Activated CD8-positive, alpha-beta T cell treated with anti-CD3 and anti-CD28 coated beads for 36 hours (primary cell): ENCODE results near the gene UBASH3B. TPM values are rescaled to one million over a fixed set of nuclear protein-coding genes. Genes with fewer than 3 reads are reported as not detected.

Experiments
- ATAC-seq: fragments of 200-7000 bp; cut with Tn5 transposase; one replicate; pipeline ENCODE4 v1.10.0; 2021; ENCODE audit warnings: mild to moderate bottlenecking, moderate library complexity
- CTCF ChIA-PET: fragments of 350-600 bp; sonication (Branson Sonifier 250); formaldehyde crosslinking; loops from one replicate; lab custom pipeline; 2021; ENCODE audit warnings: antibody characterized with exemption; lab: Charles Lee
- POLR2A ChIA-PET: fragments of 350-600 bp; sonication (Branson Sonifier 250); formaldehyde crosslinking; loops from one replicate; lab custom pipeline; 2021; ENCODE audit warnings: antibody characterized with exemption; lab: Charles Lee
- DNase-seq: peaks from one replicate; pipeline ENCODE4 v3.0.0-alpha.2; 2020
- H3K27ac Mint-ChIP-seq: one replicate; pipeline ENCODE4 v1.8.0; 2021; ENCODE audit warnings: mild to moderate bottlenecking, mixed read lengths
- H3K27me3 Mint-ChIP-seq: one replicate; pipeline ENCODE4 v1.8.0; 2021; ENCODE audit warnings: mixed read lengths
- H3K36me3 Mint-ChIP-seq: one replicate; pipeline ENCODE4 v1.8.0; 2021; ENCODE audit warnings: low read depth, mixed read lengths
- H3K4me1 Mint-ChIP-seq: one replicate; pipeline ENCODE4 v1.8.0; 2021; ENCODE audit warnings: low read depth, mixed read lengths
- H3K4me3 Mint-ChIP-seq: one replicate; pipeline ENCODE4 v1.8.0; 2021; ENCODE audit warnings: mild to moderate bottlenecking, moderate library complexity, mixed read lengths
- H3K9me3 Mint-ChIP-seq: one replicate; pipeline ENCODE4 v1.8.0; 2021; ENCODE audit warnings: mixed read lengths
- CTCF ChIP-seq: fragments of 200-600 bp; IDR thresholded peaks from one replicate; pipeline ENCODE4 v1.8.0; 2022; ENCODE audit warnings: antibody characterized with exemption, mild to moderate bottlenecking
- intact Hi-C: fragments of 100-400 bp; cut with micrococcal nuclease; formaldehyde crosslinking; loops from one replicate; pipeline ENCODE4 v1.10.0; 2022
- total RNA-seq, 2 experiments: library from RNA; stranded (reverse); gene quantifications; one replicate each; pipeline ENCODE4 v1.2.3, GENCODE V29; 2021

UBASH3B gene
- total RNA-seq, 2 experiments from 2014 or later = 36.1 to 40.6 TPM

DNA sequence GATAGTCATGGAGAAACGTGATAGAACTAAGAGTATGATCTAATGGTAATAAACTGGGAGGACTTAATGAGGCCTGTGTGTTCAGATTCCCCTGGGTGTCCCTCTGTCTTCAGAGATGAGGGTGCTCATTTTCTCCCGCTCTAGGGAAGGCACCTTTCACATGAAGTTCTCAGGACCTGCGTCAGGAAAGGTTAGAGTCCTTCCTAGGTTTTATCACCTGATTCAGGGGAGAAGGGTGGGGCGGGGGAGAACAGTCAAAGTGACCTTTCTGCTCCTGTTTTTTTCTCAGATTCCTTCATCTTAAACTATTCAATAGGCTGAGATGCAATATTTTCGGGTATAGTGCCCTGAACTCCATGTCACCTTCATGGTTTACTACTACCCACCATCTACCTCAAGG lies 160.4 kb downstream of the UBASH3B start:
- ATAC-seq = no peak
- H3K9me3 Mint-ChIP-seq = peaks cover 19% of the 10 kb centered on the region
- H3K27me3 Mint-ChIP-seq = no peaks in the 10 kb centered on the region
- H3K27ac Mint-ChIP-seq = no peak overlapping the region
- CTCF ChIA-PET = interaction anchor here (0.8 to 7.3 kb wide), 7 partner anchors 20 to 187 kb away, joined by 3 to 108 read pairs (median 9); no protein-coding TSS in a partner anchor
- DNase-seq = no peak
- no peak for TF ChIP-seq CTCF
- H3K4me1 Mint-ChIP-seq = peaks cover 34% of the 10 kb centered on the region
- no peak overlapping the region for H3K4me3 Mint-ChIP-seq
- H3K36me3 Mint-ChIP-seq = peaks cover 11% of the 10 kb centered on the region
- intact Hi-C loops = no loop called here
- POLR2A ChIA-PET = no interaction called here

- Mint-ChIP-seq H3K36me3 (peaks cover 11% of the 10 kb centered on the region), H3K4me1 (peaks cover 39% of the 10 kb centered on the region), H3K9me3 (peaks cover 19% of the 10 kb centered on the region), H3K27me3 (no peaks in the 10 kb centered on the region), H3K4me3 (no peak overlapping the region), H3K27ac (no peak overlapping the region)
- CTCF ChIA-PET = interaction anchor here (1.0 to 7.3 kb wide), 4 partner anchors 21 to 40 kb away, joined by 3 to 108 read pairs (median 7); no protein-coding TSS in a partner anchor
- intact Hi-C loops = no loop called here
- DNase-seq (no peak), ATAC-seq (no peak)
- no peak for TF ChIP-seq CTCF
- POLR2A ChIA-PET = interaction anchor here (1.2 kb wide), 1 partner anchor 22 kb away, joined by 3 read pairs; the partner anchor contains the start of gene CRTAM
Measured at GRCh38 chr11:122816761-122817520, 161.4 kb downstream of the UBASH3B start.

- POLR2A ChIA-PET = interaction anchor here (1.1 to 1.8 kb wide), 2 partner anchors 24 to 32 kb away, joined by 5 to 10 read pairs; no protein-coding TSS in a partner anchor
- H3K27ac Mint-ChIP-seq = no peak overlapping the region
- no peak overlapping the region for H3K4me3 Mint-ChIP-seq
- TF ChIP-seq CTCF = no peak
- CTCF ChIA-PET = interaction anchor here (1.6 to 4.5 kb wide), 5 partner anchors 12 to 43 kb away, joined by 5 to 50 read pairs (median 11); partner anchors contain the start of gene CRTAM
- peaks cover 23% of the 10 kb centered on the region for H3K9me3 Mint-ChIP-seq
- H3K36me3 Mint-ChIP-seq = peaks cover 16% of the 10 kb centered on the region
- H3K27me3 Mint-ChIP-seq = no peaks in the 10 kb centered on the region
- peaks cover 20% of the 10 kb centered on the region for H3K4me1 Mint-ChIP-seq
- DNase-seq (no peak), ATAC-seq (no peak)
- intact Hi-C loops = no loop called here
Measured at GRCh38 chr11:122820158-122820557, 164.6 kb downstream of the UBASH3B start.

DNA sequence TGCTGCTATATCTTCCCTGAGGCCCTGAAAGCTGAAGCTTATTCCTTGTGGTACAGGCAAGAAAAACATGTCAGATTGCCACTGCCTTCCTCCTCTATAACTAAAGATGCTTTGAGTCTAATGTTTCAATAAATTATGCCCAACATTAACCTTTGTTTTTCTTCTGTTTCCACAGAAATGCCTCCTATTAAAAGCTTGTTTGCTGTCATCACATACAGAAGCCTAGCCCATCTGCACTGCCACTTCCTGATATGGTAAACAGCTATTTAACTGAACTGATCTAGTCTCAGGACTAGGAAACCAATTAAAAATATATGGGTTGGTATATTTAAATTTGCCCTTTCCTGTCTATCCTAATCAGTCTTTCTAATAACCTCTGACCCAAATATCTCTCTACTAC lies 165.6 kb downstream of the UBASH3B start:
- CTCF ChIA-PET = interaction anchor here (0.9 to 4.5 kb wide), 12 partner anchors 8 to 200 kb away, joined by 3 to 50 read pairs (median 4); partner anchors contain the start of gene CRTAM
- H3K4me1 Mint-ChIP-seq = peaks cover 22% of the 10 kb centered on the region
- no peak for TF ChIP-seq CTCF
- POLR2A ChIA-PET = interaction anchor here (1.1 to 1.8 kb wide), 2 partner anchors 23 to 31 kb away, joined by 5 to 10 read pairs; no protein-coding TSS in a partner anchor
- H3K27ac Mint-ChIP-seq = no peak overlapping the region
- no peak overlapping the region for H3K4me3 Mint-ChIP-seq
- no peak for ATAC-seq
- H3K9me3 Mint-ChIP-seq = peaks cover 23% of the 10 kb centered on the region
- H3K36me3 Mint-ChIP-seq = peaks cover 16% of the 10 kb centered on the region
- no peak for DNase-seq
- H3K27me3 Mint-ChIP-seq = no peaks in the 10 kb centered on the region
- intact Hi-C loops = no loop called here

DNA sequence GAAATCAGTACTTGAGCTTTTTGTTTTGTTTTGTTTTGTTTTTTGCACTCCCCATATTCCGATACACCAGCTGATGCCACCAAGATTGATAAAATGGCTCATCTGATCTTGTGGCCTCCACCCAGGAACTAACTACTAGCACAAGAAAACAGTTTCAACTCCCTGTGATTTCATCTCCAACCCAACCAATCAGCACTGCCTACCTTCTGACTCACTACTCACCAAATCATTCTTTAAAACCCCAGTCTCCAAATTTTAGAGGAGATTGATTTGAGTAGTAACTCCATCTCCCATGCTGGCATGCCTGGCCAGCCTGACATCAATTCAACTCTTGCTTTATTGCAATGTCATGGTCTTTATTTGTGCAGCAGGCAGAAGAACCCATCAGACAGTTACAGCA lies 166.7 kb downstream of the UBASH3B start:
- CTCF ChIA-PET = interaction anchor here (0.7 to 4.5 kb wide), 9 partner anchors 9 to 199 kb away, joined by 3 to 50 read pairs (median 9); partner anchors contain the start of gene CRTAM
- ATAC-seq (peak; percentile 47), DNase-seq (no peak)
- TF ChIP-seq CTCF = no peak
- intact Hi-C loops = no loop called here
- Mint-ChIP-seq H3K9me3 (peaks cover 21% of the 10 kb centered on the region), H3K4me1 (peaks cover 17% of the 10 kb centered on the region), H3K36me3 (peaks cover 16% of the 10 kb centered on the region), H3K27ac (peak overlapping the region; percentile 27), H3K4me3 (no peak overlapping the region), H3K27me3 (no peaks in the 10 kb centered on the region)
- POLR2A ChIA-PET = interaction anchor here (1.8 kb wide), 1 partner anchor 22 kb away, joined by 5 read pairs; no protein-coding TSS in a partner anchor
